HG02938 (cell line): Measurements from ENCODE around the gene TRIM46.
"Not testable (repeated sequence)": the region's sequence is repeated elsewhere in the genome, so short reads cannot be mapped to it uniquely, and the experiment has no call there.

Experiments used
- ATAC-seq: cut with Tn5 transposase; IDR thresholded peaks from one replicate; pipeline ENCODE4 v1.9.1; 2021; ENCODE audit warnings: mild to moderate bottlenecking, moderate library complexity; ENCODE audit not compliant: unreplicated experiment

Gene TRIM46

DNA sequence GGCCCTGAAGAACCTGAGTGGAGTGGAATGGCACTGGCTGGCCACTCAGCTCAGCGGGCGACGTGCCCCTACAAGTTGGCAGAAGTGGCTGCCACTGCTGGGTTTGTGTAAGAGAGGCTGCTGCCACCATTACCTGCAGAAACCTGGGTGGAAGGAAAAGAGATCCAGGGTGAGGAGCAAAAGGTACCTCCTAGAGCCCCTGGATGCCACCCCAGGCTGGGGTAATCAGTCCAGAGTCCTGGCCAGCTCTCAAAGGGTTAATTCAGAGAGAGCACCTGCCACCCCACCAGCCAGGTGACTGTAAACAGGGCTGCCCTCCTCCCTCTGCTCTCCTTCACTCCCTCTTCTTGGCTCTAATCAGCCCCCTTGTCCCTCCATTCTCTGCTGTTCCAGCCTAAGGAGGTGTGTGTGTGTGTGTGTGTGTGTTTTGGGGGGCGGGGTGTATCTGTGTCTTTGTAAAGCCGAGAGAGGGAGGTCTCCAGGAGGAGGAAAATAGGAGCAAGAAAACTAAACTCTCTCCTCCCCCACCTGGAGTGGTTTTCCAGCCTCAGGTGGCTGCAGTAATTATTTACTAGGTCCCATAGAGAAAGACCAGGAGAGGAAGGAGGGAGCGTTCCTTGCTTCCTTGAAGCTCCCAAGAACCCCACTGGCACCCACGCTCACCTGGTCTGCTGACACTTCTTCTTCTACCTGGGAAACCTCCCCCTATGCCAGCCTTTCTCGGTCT is 12.6 kb downstream of the TRIM46 start:
- no peak for ATAC-seq

DNA sequence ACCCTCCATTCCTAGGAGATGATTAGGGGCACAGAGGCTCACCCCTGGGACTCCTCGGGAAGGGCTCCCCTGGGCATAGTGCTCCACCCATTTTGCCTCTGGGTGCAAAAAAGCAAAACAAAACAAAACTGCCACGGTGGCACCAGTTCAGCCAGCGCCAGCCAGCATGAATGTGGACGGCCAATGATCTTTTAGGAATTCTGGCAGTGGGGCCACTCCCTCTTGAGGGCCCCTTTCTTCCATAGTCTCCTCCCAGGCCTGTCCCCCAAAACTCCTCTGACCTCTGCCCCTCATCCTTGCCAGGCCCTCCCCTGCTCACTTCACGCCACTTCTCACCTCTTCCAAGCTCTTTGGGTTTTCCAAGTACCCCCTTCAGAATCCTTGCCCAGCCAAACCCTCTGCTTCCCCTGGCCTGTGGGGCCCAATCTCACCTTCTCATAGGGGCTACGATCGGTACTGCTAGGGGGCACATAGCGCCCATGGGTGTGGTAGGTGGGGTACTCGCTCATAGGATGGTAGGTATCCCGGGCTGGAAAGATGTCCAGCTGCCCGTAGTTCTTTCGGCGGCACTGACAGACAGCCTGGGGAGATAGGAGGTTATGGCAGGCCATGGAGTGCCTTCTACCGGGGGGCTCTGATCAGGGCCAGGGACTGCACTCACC is 13.3 kb downstream of the TRIM46 start:
- ATAC-seq: no peak

DNA sequence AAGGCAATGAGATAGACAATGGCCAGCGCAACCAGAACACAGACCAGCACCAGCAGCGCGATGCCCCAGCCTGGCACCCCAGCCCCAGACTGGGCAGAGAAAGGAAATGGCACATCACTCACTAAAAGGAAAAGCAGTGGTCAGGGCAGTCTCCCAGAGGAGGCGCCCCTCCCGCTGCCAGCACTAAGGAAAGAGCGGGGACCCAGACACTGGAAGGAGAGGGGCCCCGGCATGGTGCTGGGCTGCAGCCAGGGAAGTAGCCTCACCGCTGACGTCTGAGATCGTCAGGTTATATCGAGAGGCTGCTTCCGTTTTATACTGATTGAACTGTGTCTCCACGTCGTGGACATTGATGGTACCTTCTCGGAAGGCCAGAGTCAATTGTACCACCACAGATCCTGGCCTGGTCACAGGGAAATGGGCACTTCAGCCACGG is 13.8 kb downstream of the TRIM46 start:
- no peak for ATAC-seq

DNA sequence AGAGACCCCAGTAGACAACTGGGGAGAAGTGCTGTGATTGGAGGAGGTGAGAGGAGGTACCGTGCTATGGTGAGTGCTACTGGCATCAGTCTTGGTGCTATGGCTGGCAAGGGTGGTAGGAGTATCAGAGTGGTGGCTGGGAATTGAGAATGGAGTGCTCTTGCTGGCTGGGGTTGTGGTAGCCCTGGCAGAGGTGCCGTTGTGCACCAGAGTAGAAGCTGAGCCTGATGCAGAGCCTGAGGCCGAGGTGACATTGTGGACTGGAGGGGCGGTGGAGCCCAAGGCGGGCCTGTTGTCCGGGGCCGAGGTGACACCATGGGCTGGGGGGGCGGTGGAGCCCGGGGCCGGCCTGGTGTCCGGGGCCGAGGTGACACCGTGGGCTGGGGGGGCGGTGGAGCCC is 14.6 kb downstream of the TRIM46 start:
- no peak for ATAC-seq

GRCh38 chr1:155189926-155190325 is 16.3 kb downstream of the TRIM46 start:
- ATAC-seq: not testable (repeated sequence)

GRCh38 chr1:155191904-155192303 is 18.3 kb downstream of the TRIM46 start:
- ATAC-seq: no peak

GRCh38 chr1:155192346-155193274 is 19.0 kb downstream of the TRIM46 start:
- ATAC-seq: no peak

GRCh38 chr1:155193275-155193990 is 19.8 kb downstream of the TRIM46 start:
- no peak for ATAC-seq

GRCh38 chr1:155193991-155194240 is 20.3 kb downstream of the TRIM46 start:
- ATAC-seq: not testable (repeated sequence)

- no peak for ATAC-seq
Measured at GRCh38 chr1:155195201-155196102, 21.8 kb downstream of the TRIM46 start.

GRCh38 chr1:155196103-155196892 is 22.6 kb downstream of the TRIM46 start:
- no peak for ATAC-seq

GRCh38 chr1:155196893-155197638 is 23.4 kb downstream of the TRIM46 start:
- ATAC-seq: no peak

DNA sequence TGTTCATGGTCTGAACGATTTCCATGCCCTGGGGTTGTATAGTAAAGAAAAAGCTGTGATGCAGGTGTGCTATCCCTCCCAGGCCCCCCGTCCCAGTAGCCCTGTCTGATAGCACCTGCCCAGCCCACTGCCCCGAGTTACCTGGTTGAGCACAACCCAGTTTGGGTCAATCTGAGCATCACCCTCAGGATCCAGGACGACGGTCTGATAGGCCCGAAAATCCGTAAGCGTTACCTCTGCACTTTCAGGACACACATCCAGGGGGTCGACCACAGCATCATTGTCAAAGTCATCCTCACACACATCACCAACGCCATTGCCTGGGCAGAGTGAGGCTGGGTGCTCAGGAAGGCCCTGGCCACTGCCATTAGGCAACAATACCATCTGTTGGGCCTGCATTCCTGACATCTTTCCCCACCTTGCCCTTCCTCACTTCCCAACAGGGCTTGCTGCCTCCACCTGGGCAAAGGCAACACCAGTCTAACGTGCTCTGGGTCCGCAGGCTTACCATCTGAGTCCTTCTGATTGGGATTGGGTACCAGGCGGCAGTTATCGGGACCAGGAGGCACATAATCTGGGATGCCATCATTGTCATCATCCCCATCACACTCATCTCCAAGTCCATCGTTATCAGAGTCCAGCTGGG is 24.4 kb downstream of the TRIM46 start:
- no peak for ATAC-seq

DNA sequence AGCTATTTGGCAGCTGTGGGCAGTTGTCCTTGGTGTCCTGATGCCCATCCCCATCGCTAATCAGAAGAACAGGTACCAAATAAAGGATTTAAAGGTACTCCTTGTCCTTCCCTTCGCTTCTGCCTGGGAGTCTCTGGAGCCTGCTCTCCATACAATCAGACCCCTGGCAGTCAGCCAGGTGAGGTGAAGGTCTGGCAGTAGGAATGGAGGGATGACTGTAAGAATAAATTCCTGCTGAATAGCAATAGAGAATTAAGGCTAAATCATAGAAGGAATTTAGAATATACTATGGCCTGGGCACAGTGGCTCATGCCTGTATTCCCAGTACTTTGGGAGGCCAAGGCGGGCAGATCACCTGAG is 24.9 kb downstream of the TRIM46 start:
- ATAC-seq: no peak

- ATAC-seq: no peak
Measured at GRCh38 chr1:155199792-155200191, 26.1 kb downstream of the TRIM46 start.

DNA sequence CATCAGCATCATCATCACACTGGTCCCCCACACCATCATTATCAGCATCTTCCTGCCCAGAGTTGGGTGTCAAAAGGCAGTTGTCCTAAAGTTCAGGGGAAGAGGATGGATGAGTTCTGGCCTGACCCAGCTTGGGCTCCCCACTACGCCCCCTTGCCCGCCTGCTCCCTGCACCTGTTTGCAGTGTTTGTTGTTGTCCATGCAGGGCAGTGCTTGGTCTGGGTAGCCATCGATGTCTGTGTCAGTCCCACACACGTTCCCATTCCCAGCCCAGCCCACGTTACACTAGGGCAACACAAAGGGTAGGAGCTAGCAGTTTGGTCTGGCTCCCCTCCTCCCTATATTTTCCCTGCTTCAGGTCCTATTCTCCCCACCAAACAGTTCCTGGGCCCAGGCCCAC is 27.3 kb downstream of the TRIM46 start:
- no peak for ATAC-seq

- no peak for ATAC-seq
Measured at GRCh38 chr1:155202198-155202597, 28.5 kb downstream of the TRIM46 start.
